Chondrocyte (in vitro differentiated cells): ENCODE measurements around the gene SPAG8. TPM values are rescaled to one million over a fixed set of nuclear protein-coding genes. Genes with fewer than 3 reads are reported as not detected.

Experiments
- DNase-seq: peaks from one replicate; pipeline ENCODE4 v3.0.0; 2021; ENCODE audit warnings: mixed read lengths, low spot score
- H3K27ac Mint-ChIP-seq: one replicate; pipeline ENCODE4 v1.8.0; 2021; ENCODE audit warnings: mild to moderate bottlenecking, moderate library complexity, mixed read lengths; ENCODE audit not compliant: unreplicated experiment
- H3K27me3 Mint-ChIP-seq: 2 replicates; pipeline ENCODE4 v1.8.0; 2021; ENCODE audit warnings: low read depth, mixed read lengths
- H3K36me3 Mint-ChIP-seq: 2 replicates; pipeline ENCODE4 v1.8.0; 2021; ENCODE audit warnings: low read depth, mixed read lengths
- H3K4me1 Mint-ChIP-seq: 2 replicates; pipeline ENCODE4 v1.8.0; 2021; ENCODE audit warnings: low read depth, mild to moderate bottlenecking, mixed read lengths
- H3K4me3 Mint-ChIP-seq: one replicate; pipeline ENCODE4 v1.8.0; 2021; ENCODE audit warnings: mild to moderate bottlenecking, moderate library complexity, mixed read lengths; ENCODE audit not compliant: unreplicated experiment
- H3K9me3 Mint-ChIP-seq: 2 replicates; pipeline ENCODE4 v1.8.0; 2021; ENCODE audit warnings: low read depth, mixed read lengths
- total RNA-seq: library from RNA; stranded (reverse); gene quantifications from 3 replicates; pipeline ENCODE4 v1.2.1, GENCODE V29; 2021
- TF ChIP-seq, protein P1 (sequence below): fragments of 200-600 bp; sonication (generic); IDR thresholded peaks from 2 replicates; pipeline ENCODE4 v1.5.0; 2021; ENCODE audit warnings: antibody characterized with exemption, mild to moderate bottlenecking, moderate library complexity

Gene SPAG8
- total RNA-seq, 1 donor from 2014 or later, result 0.30 TPM

DNA sequence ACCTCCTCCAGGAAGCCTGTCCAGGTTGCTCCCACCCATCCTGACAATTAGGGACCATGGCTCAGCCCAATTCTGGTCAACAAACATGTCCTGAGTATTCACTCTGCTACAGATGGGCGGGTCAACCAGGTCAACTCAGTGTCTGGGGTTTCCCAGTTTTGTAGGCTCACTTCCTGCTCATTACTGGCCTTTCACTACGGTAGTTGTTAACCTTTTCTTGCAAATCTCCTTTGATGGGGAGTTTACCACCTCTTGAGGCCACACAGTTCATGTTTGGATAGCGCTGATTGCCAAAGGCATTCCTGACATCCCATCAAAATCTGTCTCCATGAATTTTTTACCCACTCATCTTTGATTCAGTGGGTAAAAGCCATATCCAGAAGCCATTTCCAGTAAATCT, 30.7 kb upstream of the SPAG8 start:
- peaks cover 18% of the 10 kb centered on the region for H3K4me1 Mint-ChIP-seq
- H3K27ac Mint-ChIP-seq, result no peak overlapping the region
- H3K27me3 Mint-ChIP-seq, result no peaks in the 10 kb centered on the region
- H3K9me3 Mint-ChIP-seq, result no peaks in the 10 kb centered on the region
- H3K36me3 Mint-ChIP-seq, result peaks cover 8% of the 10 kb centered on the region
- peak; percentile 6 for DNase-seq
- H3K4me3 Mint-ChIP-seq, result no peak overlapping the region
- TF ChIP-seq, protein P1, sequence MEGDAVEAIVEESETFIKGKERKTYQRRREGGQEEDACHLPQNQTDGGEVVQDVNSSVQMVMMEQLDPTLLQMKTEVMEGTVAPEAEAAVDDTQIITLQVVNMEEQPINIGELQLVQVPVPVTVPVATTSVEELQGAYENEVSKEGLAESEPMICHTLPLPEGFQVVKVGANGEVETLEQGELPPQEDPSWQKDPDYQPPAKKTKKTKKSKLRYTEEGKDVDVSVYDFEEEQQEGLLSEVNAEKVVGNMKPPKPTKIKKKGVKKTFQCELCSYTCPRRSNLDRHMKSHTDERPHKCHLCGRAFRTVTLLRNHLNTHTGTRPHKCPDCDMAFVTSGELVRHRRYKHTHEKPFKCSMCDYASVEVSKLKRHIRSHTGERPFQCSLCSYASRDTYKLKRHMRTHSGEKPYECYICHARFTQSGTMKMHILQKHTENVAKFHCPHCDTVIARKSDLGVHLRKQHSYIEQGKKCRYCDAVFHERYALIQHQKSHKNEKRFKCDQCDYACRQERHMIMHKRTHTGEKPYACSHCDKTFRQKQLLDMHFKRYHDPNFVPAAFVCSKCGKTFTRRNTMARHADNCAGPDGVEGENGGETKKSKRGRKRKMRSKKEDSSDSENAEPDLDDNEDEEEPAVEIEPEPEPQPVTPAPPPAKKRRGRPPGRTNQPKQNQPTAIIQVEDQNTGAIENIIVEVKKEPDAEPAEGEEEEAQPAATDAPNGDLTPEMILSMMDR, result no peak

DNA sequence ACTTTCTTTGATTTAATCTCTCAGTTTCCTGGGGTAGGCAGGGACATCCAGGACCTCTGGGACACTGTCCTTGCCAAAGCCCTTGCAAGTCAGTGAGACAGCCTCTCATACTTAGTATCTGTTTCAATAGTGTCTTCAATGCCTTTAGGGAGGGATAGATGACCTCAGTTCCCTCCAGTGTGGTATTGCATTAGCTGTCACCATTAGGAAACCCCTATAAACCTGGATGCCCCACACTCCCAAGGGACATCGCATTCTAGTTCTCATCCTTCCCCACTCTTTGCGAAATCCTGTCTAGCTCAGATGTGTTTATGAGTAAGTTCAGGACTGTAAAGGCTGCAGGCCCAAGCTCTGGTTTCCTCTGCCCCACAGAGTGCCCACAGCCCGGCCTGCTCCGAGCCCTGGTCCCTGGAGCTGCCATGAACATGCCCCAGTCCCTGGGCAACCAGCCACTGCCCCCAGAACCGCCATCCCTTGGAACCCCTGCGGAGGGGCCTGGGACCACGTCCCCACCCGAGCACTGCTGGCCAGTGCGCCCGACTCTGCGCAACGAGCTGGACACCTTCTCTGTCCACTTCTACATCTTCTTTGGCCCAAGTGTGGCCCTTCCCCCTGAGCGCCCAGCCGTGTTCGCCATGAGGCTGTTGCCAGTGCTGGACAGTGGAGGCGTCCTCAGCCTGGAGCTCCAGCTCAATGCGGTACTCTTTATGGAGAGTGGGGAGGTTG, 30.1 kb upstream of the SPAG8 start:
- DNase-seq, result peak; percentile 11
- Mint-ChIP-seq H3K9me3 (no peaks in the 10 kb centered on the region), H3K4me3 (no peak overlapping the region), H3K4me1 (peaks cover 14% of the 10 kb centered on the region), H3K27me3 (no peaks in the 10 kb centered on the region), H3K27ac (no peak overlapping the region), H3K36me3 (peaks cover 9% of the 10 kb centered on the region)
- TF ChIP-seq, protein P1, result no peak

DNA sequence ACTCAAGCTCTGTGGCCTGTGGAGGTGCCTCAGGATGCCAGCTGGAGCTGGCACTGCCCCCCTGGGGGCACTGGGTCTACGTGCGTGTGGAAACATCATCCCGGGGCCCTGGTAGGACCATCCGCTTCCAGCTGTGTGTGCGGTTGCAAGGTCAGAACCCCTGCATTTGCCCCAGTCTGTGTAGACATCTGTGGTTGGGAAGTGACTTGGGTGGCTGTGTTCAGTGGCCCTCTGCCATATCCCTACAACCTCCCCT, 29.5 kb upstream of the SPAG8 start:
- no peak overlapping the region for H3K4me3 Mint-ChIP-seq
- DNase-seq, result peak; percentile 59
- H3K27ac Mint-ChIP-seq, result no peak overlapping the region
- H3K4me1 Mint-ChIP-seq, result peaks cover 14% of the 10 kb centered on the region
- H3K9me3 Mint-ChIP-seq, result no peaks in the 10 kb centered on the region
- no peaks in the 10 kb centered on the region for H3K27me3 Mint-ChIP-seq
- H3K36me3 Mint-ChIP-seq, result peaks cover 9% of the 10 kb centered on the region
- TF ChIP-seq, protein P1, result no peak

DNA sequence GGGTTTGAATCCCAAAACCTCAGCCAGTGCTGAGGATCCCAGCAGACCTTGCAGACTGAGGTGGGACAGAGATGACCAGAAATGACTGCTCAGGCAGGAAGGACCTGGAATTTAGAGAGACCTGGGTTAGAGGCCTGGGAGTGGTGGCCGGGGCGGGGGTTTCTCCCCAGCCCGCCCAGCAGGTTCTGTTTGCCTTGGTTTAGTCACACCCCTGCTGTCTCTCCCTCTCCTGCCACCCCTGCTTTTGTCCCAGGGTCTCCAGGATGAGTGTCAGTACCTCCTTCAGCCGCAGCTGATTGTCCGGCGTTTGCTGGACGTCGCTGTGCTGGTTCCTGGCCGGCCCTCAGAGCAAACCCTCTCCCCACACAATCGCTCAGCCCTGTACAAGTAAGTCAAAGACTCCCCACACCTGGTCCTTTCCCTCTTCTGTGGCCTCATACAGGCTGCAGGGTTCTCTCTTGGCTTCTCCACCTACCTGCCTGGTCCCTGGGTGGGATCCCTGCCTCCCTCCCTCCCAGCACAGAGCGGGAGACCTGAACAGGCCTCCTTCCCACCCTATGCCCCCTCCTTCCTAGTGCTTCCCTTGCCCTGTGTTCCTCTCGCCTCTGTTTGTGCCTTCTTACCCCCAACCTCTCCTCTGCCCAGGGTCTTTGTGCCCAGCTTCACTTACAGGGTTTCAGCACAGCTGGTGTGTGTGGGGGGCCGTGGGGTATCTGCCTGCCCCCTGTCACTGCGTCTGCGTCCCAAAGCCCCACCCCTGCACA, 29.0 kb upstream of the SPAG8 start:
- TF ChIP-seq, protein P1, result no peak
- H3K4me1 Mint-ChIP-seq, result peaks cover 14% of the 10 kb centered on the region
- H3K27ac Mint-ChIP-seq, result no peak overlapping the region
- no peak overlapping the region for H3K4me3 Mint-ChIP-seq
- H3K9me3 Mint-ChIP-seq, result no peaks in the 10 kb centered on the region
- H3K36me3 Mint-ChIP-seq, result peaks cover 9% of the 10 kb centered on the region
- DNase-seq, result peak; percentile 75
- no peaks in the 10 kb centered on the region for H3K27me3 Mint-ChIP-seq

DNA sequence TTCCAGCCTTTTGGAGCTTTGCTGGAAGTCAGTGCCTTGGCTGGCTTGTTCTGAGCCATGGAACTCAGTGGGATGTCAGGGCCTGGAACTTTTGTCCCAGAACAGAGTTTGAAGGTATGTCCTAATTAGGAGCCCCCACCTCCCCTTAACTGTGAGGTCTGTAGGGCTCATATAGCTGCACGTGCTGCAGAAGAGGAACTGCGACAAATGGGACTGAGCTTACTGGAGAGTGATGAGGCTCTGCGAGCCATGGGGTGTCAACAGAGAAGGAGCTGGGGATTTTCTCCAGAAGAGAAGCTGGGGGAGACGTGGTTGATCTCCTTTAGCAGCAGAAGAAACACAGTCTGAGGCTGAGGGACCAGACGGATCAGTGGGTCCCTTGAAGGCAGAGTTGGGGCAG, 27.9 kb upstream of the SPAG8 start:
- TF ChIP-seq, protein P1, result no peak
- peak; percentile 18 for DNase-seq
- no peak overlapping the region for H3K4me3 Mint-ChIP-seq
- peaks cover 9% of the 10 kb centered on the region for H3K36me3 Mint-ChIP-seq
- no peaks in the 10 kb centered on the region for H3K27me3 Mint-ChIP-seq
- no peak overlapping the region for H3K27ac Mint-ChIP-seq
- no peaks in the 10 kb centered on the region for H3K9me3 Mint-ChIP-seq
- H3K4me1 Mint-ChIP-seq, result peaks cover 7% of the 10 kb centered on the region
